ENCODE data around the gene KDF1. TPM values are rescaled to one million over a fixed set of nuclear protein-coding genes. Genes with fewer than 3 reads are reported as not detected.

Gene KDF1
- total and polyA plus RNA-seq, 4 donors, result 6.6 to 12.5 (median 8.8) TPM

DNA sequence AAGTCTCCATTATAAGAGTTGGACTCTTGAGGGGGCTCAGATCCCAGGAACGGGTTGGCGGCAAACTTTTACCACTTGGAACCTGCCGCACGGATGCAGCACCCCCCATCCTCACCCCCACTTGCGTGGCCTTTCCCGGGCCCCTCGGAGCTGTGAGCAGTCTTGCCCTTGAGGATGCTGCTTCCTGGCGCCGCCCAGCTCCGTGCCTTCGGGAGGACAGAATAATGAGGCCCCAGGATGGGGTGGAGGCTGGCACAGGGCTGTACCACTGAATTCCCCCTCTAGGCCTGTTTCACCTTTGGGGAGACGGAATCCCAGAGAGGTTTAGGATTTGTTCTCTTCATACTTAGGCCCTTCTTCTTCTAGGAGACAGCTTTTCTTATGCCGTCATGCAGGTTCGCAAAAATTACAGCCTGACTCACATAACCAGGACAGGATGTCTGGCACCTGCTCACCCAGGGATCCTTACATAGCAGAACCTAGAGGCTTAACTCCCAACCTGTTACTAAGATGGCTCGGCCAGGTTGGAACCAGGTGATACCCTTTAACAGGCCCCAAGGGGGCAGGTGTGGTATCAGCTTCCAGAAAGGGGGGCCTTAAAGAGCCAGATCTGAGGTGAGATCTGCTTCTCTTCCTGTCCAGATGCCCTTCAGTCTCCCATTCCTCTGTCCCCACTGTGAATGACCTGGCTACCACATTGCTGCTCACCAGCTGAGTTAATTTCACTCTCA, 34.7 kb upstream of the KDF1 start:
- Histone ChIP-seq H3K9me3 (ENCODE audit: control insufficient read depth in 4 of 4, insufficient read depth in 3 of 4, low read length in 3 of 4) (no peaks in the 10 kb centered on the region), H3K9ac (ENCODE audit: insufficient read depth in 1 of 2, low read length in 2 of 2) (no peak overlapping the region), H3K36me3 (ENCODE audit: control insufficient read depth in 4 of 4, insufficient read depth in 4 of 4, low read length in 4 of 4) (no peaks in the 10 kb centered on the region), H3K27ac (ENCODE audit: low read depth in 1 of 2, low read length in 1 of 2) (peak overlapping the region in 1 of 2 donors; percentile 61), H3K27me3 (ENCODE audit: control insufficient read depth in 3 of 3, insufficient read depth in 3 of 3, low read length in 2 of 3) (peaks cover 0 to 46% (median 41%) of the 10 kb centered on the region in 3 donors), H3K4me3 (no peak overlapping the region), H3K4me1 (ENCODE audit: control insufficient read depth in 5 of 5, insufficient read depth in 5 of 5, low read length in 5 of 5) (peaks cover 3 to 25% (median 8%) of the 10 kb centered on the region in 5 donors)
- DNase-seq (no peak), ATAC-seq (ENCODE audit: insufficient read depth, low FRiP score) (no peak)
- WGBS, 2 donors, result 44 to 48% methylated on average over 15 of the region's 15 CpGs
- TF ChIP-seq, protein P1, sequence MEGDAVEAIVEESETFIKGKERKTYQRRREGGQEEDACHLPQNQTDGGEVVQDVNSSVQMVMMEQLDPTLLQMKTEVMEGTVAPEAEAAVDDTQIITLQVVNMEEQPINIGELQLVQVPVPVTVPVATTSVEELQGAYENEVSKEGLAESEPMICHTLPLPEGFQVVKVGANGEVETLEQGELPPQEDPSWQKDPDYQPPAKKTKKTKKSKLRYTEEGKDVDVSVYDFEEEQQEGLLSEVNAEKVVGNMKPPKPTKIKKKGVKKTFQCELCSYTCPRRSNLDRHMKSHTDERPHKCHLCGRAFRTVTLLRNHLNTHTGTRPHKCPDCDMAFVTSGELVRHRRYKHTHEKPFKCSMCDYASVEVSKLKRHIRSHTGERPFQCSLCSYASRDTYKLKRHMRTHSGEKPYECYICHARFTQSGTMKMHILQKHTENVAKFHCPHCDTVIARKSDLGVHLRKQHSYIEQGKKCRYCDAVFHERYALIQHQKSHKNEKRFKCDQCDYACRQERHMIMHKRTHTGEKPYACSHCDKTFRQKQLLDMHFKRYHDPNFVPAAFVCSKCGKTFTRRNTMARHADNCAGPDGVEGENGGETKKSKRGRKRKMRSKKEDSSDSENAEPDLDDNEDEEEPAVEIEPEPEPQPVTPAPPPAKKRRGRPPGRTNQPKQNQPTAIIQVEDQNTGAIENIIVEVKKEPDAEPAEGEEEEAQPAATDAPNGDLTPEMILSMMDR (IDR thresholded peaks at IDR 0.05; ENCODE audit: control extremely low read depth, extremely low read depth), result no peak

DNA sequence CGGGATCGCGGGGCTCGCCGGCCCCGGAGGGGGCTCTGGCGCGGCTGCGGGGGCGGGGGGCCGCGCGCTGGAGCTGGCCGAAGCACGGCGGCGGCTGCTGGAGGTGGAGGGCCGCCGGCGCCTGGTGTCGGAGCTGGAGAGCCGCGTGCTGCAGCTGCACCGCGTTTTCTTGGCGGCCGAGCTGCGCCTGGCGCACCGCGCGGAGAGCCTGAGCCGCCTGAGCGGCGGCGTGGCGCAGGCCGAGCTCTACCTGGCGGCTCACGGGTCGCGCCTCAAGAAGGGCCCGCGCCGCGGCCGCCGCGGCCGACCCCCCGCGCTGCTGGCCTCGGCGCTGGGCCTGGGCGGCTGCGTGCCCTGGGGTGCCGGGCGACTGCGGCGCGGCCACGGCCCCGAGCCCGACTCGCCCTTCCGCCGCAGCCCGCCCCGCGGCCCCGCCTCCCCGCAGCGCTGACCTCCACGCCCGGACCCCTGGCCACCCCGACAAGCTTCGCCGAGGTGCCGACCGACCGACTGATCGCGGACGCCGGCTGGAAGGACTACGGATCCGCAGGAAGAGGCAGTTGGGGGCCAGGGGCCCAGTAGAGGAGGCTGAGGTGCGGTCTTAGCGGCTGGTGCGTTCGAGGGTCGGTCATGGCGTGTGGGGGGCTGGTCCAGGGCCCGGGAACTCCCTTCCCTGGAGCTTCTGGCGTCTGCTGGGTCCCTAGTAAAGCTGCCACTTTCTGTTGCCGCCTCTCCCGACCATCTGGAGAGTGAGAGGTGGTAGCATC, 33.9 kb upstream of the KDF1 start:
- peaks cover 0 to 18% (median 7%) of the 10 kb centered on the region in 5 donors for H3K4me1 ChIP-seq (ENCODE audit: control insufficient read depth in 5 of 5, insufficient read depth in 5 of 5, low read length in 5 of 5)
- H3K9ac ChIP-seq (ENCODE audit: insufficient read depth in 1 of 2, low read length in 2 of 2), result no peak overlapping the region
- H3K27ac ChIP-seq (ENCODE audit: low read depth in 1 of 2, low read length in 1 of 2), result peak overlapping the region; percentile 56 to 61
- H3K9me3 ChIP-seq (ENCODE audit: control insufficient read depth in 4 of 4, insufficient read depth in 3 of 4, low read length in 3 of 4), result no peaks in the 10 kb centered on the region
- H3K4me3 ChIP-seq, result peak overlapping the region; percentile 54
- TF ChIP-seq, protein P1 (IDR thresholded peaks at IDR 0.05; ENCODE audit: control extremely low read depth, extremely low read depth), result no peak
- H3K36me3 ChIP-seq (ENCODE audit: control insufficient read depth in 4 of 4, insufficient read depth in 4 of 4, low read length in 4 of 4), result no peaks in the 10 kb centered on the region
- ATAC-seq (ENCODE audit: insufficient read depth, low FRiP score) (no peak), DNase-seq (peak in 1 of 3 donors; percentile 29)
- H3K27me3 ChIP-seq (ENCODE audit: control insufficient read depth in 3 of 3, insufficient read depth in 3 of 3, low read length in 2 of 3), result peaks cover 0 to 46% (median 41%) of the 10 kb centered on the region in 3 donors
- 2% methylated on average over 39 to 97 of the region's 97 CpGs for WGBS, 2 donors

DNA sequence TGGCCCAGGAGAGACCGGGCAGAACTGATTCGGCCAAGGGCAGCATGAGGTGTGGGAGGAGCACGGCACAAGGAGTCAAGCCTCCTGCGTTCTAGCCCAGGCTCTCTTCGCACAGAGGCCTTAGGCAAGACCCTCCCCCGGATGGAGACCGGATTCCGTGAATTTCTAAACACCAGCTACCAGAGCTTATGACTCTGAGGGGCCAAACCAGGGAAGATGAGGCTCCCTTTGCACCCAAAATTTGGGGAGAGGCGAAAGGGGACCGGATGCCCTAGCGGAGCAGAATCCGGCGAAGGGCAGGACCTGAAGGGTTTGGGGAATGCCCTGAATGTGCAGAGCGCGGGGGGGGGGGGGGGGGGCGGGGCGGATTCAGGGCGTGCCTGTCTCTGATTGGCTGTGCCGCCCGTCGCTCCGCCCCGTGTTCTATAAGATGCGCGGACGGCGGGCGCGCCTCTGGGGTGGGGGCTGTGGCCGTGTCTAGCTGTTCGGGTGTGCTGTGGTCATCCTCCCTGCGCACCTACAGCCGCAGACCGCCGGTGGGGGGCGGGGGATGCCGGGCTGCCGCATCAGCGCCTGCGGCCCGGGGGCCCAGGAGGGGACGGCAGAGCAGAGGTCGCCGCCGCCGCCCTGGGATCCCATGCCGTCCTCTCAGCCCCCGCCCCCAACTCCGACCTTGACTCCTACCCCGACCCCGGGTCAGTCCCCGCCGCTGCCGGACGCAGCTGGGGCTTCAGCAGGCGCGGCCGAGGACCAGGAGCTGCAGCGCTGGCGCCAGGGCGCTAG, 33.2 kb upstream of the KDF1 start, which contains the start of gene TRNP1:
TSS of gene TRNP1 (plus strand) at position 456 of the 783 bp plus-strand sequence. CDS start at position 551, 95 bp downstream.
- H3K4me1 ChIP-seq (ENCODE audit: control insufficient read depth in 5 of 5, insufficient read depth in 5 of 5, low read length in 5 of 5), result peaks cover 0 to 17% (median 5%) of the 10 kb centered on the region in 5 donors
- WGBS, 2 donors, result 0 to 1% methylated on average over 40 to 59 of the region's 61 CpGs
- no peaks in the 10 kb centered on the region for H3K9me3 ChIP-seq (ENCODE audit: control insufficient read depth in 4 of 4, insufficient read depth in 3 of 4, low read length in 3 of 4)
- no peak within 1 kb of the TSS for H3K9ac ChIP-seq (ENCODE audit: insufficient read depth in 1 of 2, low read length in 2 of 2)
- peak within 1 kb of the TSS; percentile 54 for H3K4me3 ChIP-seq
- TF ChIP-seq, protein P1 (IDR thresholded peaks at IDR 0.05; ENCODE audit: control extremely low read depth, extremely low read depth), result no peak
- ATAC-seq (ENCODE audit: insufficient read depth, low FRiP score), result peak; percentile 32
- peak; percentile 48 to 75 (median 54) for DNase-seq
- no peaks in the 10 kb centered on the region for H3K36me3 ChIP-seq (ENCODE audit: control insufficient read depth in 4 of 4, insufficient read depth in 4 of 4, low read length in 4 of 4)
- peaks cover 0 to 46% (median 41%) of the 10 kb centered on the region in 3 donors for H3K27me3 ChIP-seq (ENCODE audit: control insufficient read depth in 3 of 3, insufficient read depth in 3 of 3, low read length in 2 of 3)
- H3K27ac ChIP-seq (ENCODE audit: low read depth in 1 of 2, low read length in 1 of 2), result peak within 1 kb of the TSS; percentile 56 to 61
